DND-41 (cell line): ENCODE data around the gene NAT8L.

ENCODE experiments used
- EZH2 ChIP-seq: IDR thresholded peaks from 3 replicates; pipeline ENCODE4 v1.6.1; 2012; ENCODE audit warnings: borderline replicate concordance, low read depth, mild to moderate bottlenecking, moderate library complexity, low read length, inconsistent platforms; ENCODE audit not compliant: severe bottlenecking
- TF ChIP-seq, protein P1 (sequence below): IDR thresholded peaks from 2 replicates; pipeline ENCODE4 v1.5.1; 2012; ENCODE audit warnings: borderline replicate concordance, low read length, moderate library complexity, mild to moderate bottlenecking; ENCODE audit not compliant: poor library complexity, severe bottlenecking; ENCODE audit errors: extremely low read depth

- TF ChIP-seq, protein P1, sequence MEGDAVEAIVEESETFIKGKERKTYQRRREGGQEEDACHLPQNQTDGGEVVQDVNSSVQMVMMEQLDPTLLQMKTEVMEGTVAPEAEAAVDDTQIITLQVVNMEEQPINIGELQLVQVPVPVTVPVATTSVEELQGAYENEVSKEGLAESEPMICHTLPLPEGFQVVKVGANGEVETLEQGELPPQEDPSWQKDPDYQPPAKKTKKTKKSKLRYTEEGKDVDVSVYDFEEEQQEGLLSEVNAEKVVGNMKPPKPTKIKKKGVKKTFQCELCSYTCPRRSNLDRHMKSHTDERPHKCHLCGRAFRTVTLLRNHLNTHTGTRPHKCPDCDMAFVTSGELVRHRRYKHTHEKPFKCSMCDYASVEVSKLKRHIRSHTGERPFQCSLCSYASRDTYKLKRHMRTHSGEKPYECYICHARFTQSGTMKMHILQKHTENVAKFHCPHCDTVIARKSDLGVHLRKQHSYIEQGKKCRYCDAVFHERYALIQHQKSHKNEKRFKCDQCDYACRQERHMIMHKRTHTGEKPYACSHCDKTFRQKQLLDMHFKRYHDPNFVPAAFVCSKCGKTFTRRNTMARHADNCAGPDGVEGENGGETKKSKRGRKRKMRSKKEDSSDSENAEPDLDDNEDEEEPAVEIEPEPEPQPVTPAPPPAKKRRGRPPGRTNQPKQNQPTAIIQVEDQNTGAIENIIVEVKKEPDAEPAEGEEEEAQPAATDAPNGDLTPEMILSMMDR: no peak
- no peak for TF ChIP-seq EZH2
Observed at GRCh38 chr4:2064276-2064991, 5.3 kb downstream of the NAT8L start.
